Muscle layer of duodenum (tissue), 2 donors: ENCODE data around the gene CLEC19A.

Experiments used
- H3K27ac ChIP-seq: one replicate; pipeline ENCODE4 v1.7.0; 2013; ENCODE audit warnings: mild to moderate bottlenecking, low read length
- H3K27me3 ChIP-seq: one replicate; pipeline ENCODE4 v1.7.0; 2013; ENCODE audit warnings: low read depth, mild to moderate bottlenecking, control low read depth, low read length
- H3K36me3 ChIP-seq, 2 donors: one replicate each; pipeline ENCODE4 v1.7.0; 2013; ENCODE audit warnings: low read length in 2 of 2, control low read depth in 1 of 2, mild to moderate bottlenecking in 1 of 2; ENCODE audit not compliant: insufficient read depth in 2 of 2, control insufficient read depth in 1 of 2
- H3K4me1 ChIP-seq, 2 donors: one replicate each; pipeline ENCODE4 v1.7.0; 2013; ENCODE audit warnings: low read length in 2 of 2, mild to moderate bottlenecking in 2 of 2, control low read depth in 1 of 2, moderate library complexity in 1 of 2; ENCODE audit not compliant: insufficient read depth in 2 of 2, control insufficient read depth in 1 of 2
- H3K4me3 ChIP-seq, 2 donors: one replicate each; pipeline ENCODE4 v1.7.0; 2013; ENCODE audit warnings: low read length in 2 of 2, low read depth in 1 of 2, mild to moderate bottlenecking in 1 of 2
- H3K9me3 ChIP-seq, 2 donors: one replicate each; pipeline ENCODE4 v1.7.0; 2013; ENCODE audit warnings: low read length in 2 of 2, control low read depth in 1 of 2, mild to moderate bottlenecking in 1 of 2; ENCODE audit not compliant: control insufficient read depth in 1 of 2
- donor health status: healthy.

Gene CLEC19A

DNA sequence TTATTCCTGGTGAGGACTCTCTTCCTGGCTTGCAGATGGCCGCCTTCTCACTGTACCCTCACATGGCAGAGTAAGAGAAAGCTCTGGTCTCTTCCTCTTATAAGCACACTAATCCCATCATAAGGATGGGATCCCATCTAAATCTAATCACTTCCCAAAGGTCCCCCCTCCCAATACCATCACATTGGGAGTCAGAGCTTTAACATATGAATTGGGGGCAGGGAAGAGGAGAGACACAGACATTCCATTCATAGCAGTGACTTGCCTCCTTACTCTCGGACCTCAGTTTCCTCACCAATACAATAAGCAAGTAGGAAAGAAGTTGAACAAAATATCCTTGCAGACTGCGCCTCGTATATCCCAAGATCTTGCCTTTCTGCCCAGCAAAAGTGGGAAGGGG is 1.7 kb downstream of the CLEC19A start:
- H3K27ac ChIP-seq, result no peak overlapping the region
- no peaks in the 10 kb centered on the region for H3K27me3 ChIP-seq
- no peaks in the 10 kb centered on the region for H3K36me3 ChIP-seq
- H3K9me3 ChIP-seq, result no peaks in the 10 kb centered on the region
- no peaks in the 10 kb centered on the region for H3K4me1 ChIP-seq
- H3K4me3 ChIP-seq, result no peak overlapping the region

DNA sequence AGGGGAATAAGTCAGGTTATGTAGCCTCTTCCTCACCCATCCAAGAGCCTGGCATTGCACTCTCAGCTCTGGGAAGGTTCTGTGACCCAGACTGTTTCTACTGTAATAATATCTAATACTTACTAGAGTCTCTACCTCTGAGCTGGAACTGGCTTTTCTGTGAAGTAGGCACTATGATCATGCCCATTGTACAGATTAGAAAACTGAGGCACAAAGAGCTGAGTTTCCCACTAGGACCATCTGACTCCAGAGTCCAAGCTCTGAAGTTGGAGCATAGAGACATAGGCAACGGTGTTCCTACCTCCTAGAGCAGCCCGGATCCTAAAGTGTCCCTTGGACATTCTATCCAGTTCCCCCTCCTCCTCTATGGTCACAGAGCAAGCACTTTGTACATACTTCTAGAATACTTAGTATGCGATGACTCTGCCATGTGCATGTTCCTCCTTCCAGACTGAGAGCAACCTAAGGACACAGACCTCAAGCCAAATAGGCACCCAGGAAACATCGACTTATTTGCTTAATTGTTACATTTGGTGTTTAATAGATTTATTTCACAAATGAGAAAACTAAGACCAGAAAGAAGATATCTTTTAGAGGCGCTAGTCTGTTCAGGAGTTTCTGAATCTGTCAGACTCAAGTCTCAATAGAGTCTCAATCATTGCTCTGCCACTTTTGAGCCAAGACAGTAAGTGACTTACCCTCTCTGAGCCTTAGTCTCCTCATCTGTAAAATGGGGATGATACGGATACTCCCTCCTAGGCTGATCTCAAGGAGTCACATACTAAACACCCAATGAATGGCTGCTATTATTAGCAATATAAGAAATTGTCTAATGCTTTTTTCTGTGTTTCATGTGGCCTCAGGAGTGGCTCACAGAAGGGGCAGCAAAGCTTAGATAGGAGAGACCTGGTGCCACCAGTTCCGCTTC is 3.6 kb downstream of the CLEC19A start:
- Histone ChIP-seq H3K27ac (no peak overlapping the region), H3K4me1 (no peaks in the 10 kb centered on the region), H3K9me3 (no peaks in the 10 kb centered on the region), H3K36me3 (no peaks in the 10 kb centered on the region), H3K27me3 (no peaks in the 10 kb centered on the region), H3K4me3 (no peak overlapping the region)

- Histone ChIP-seq H3K9me3 (no peaks in the 10 kb centered on the region), H3K27me3 (no peaks in the 10 kb centered on the region), H3K36me3 (no peaks in the 10 kb centered on the region), H3K4me1 (no peaks in the 10 kb centered on the region), H3K27ac (no peak overlapping the region), H3K4me3 (no peak overlapping the region)
These were observed 4.4 kb downstream of the CLEC19A start for GRCh38 chr16:19289811-19290485.

DNA sequence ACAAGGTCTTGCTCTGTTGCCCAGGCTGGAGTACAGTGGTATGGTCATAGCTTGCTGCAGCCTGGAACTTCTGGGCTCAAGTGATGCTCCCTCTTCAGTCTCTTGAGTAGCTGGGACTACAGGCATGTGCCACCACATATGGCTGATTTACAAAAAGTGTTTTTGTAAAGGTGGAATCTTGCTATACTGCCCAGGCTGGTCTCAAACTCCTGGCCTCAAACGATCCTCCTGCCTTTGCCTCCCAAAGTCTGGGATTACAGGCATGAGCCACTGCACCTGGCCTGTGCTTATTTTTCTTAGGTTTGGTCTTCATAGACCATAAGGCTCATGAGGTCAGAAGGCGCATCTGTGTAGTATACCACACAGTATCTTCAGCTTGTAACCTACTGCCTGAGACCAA is 5.3 kb downstream of the CLEC19A start:
- H3K27ac ChIP-seq, result no peak overlapping the region
- no peaks in the 10 kb centered on the region for H3K27me3 ChIP-seq
- no peaks in the 10 kb centered on the region for H3K36me3 ChIP-seq
- H3K4me3 ChIP-seq, result no peak overlapping the region
- H3K9me3 ChIP-seq, result no peaks in the 10 kb centered on the region
- H3K4me1 ChIP-seq, result no peaks in the 10 kb centered on the region

GRCh38 chr16:19291475-19291874 is 5.9 kb downstream of the CLEC19A start:
- Histone ChIP-seq H3K4me1 (no peaks in the 10 kb centered on the region), H3K27ac (no peak overlapping the region), H3K27me3 (no peaks in the 10 kb centered on the region), H3K36me3 (no peaks in the 10 kb centered on the region), H3K4me3 (no peak overlapping the region), H3K9me3 (no peaks in the 10 kb centered on the region)

DNA sequence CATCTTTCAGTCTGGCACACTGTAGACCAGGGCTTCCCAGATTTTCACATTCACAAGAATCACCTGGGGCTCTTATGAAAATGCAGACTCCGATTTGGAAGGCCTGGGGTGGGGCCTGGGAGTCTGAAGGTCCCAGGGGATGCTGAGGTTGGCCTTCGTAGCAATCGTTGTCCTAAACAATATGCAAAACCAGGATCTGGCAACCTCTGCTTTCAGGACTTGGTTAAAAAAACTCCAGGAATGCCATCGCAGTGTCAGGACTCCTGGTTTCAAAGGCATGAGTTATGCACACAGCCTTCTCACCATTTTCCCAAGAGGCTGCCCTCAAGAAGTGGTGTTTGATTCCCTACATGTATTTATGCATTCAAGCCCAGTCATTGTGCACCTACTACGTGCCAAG is 6.7 kb downstream of the CLEC19A start:
- Histone ChIP-seq H3K27me3 (no peaks in the 10 kb centered on the region), H3K4me1 (no peaks in the 10 kb centered on the region), H3K4me3 (no peak overlapping the region), H3K36me3 (no peaks in the 10 kb centered on the region), H3K27ac (no peak overlapping the region), H3K9me3 (no peaks in the 10 kb centered on the region)

DNA sequence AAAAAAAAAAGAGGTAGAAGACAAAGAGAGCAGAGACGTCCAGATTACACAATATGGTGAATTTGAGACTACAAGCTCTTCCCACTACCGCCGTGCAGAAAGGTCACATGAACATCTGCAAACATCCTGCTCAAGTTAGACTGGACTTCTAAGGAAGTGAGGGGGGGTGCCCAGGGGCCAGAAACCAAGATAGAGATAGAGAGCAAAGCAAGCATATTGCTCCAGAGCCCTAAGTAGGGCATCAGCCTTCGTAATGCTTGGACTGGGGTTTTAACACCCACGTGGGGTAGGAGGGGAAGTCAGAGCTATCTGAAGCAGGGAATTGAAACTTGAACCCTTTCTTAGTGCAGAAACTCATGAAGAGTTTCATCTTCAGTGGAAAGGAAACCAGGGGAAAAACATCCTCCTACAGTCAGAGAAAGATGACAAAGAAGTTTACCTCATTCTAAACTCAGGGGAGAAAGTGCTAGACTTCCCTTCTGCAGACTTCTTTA is 8.7 kb downstream of the CLEC19A start:
- Histone ChIP-seq H3K27ac (no peak overlapping the region), H3K9me3 (no peaks in the 10 kb centered on the region), H3K4me1 (no peaks in the 10 kb centered on the region), H3K36me3 (no peaks in the 10 kb centered on the region), H3K4me3 (no peak overlapping the region), H3K27me3 (no peaks in the 10 kb centered on the region)

GRCh38 chr16:19295393-19295792 is 9.9 kb downstream of the CLEC19A start:
- H3K27me3 ChIP-seq, result no peaks in the 10 kb centered on the region
- no peaks in the 10 kb centered on the region for H3K9me3 ChIP-seq
- no peaks in the 10 kb centered on the region for H3K36me3 ChIP-seq
- no peak overlapping the region for H3K27ac ChIP-seq
- H3K4me3 ChIP-seq, result no peak overlapping the region
- H3K4me1 ChIP-seq, result no peaks in the 10 kb centered on the region

GRCh38 chr16:19297454-19297853 is 11.9 kb downstream of the CLEC19A start:
- Histone ChIP-seq H3K27ac (no peak overlapping the region), H3K9me3 (no peaks in the 10 kb centered on the region), H3K36me3 (no peaks in the 10 kb centered on the region), H3K4me1 (no peaks in the 10 kb centered on the region), H3K27me3 (no peaks in the 10 kb centered on the region), H3K4me3 (no peak overlapping the region)

DNA sequence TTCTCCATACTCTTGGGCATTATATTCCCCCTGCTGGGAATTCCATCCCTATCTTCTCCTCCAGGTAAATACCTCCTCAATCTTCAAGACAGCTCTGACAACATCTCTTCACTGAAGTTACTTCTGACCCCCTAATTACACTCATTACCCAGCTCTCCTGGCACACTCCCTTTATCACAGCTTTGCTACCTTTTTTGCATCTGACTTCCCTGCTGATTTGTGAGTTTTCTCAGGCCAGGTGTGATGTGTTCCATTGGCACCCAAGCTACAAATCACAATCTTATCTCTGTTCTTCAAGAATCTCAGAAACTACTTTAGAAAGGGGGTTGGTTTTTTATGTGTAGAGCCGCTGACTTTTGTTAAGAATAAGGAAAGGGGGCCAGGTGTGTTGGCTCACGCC is 14.0 kb downstream of the CLEC19A start:
- H3K4me1 ChIP-seq, result no peaks in the 10 kb centered on the region
- no peaks in the 10 kb centered on the region for H3K36me3 ChIP-seq
- H3K9me3 ChIP-seq, result no peaks in the 10 kb centered on the region
- no peak overlapping the region for H3K4me3 ChIP-seq
- no peaks in the 10 kb centered on the region for H3K27me3 ChIP-seq
- no peak overlapping the region for H3K27ac ChIP-seq

- Histone ChIP-seq H3K9me3 (no peaks in the 10 kb centered on the region), H3K27ac (no peak overlapping the region), H3K36me3 (no peaks in the 10 kb centered on the region), H3K4me1 (no peaks in the 10 kb centered on the region), H3K27me3 (no peaks in the 10 kb centered on the region), H3K4me3 (no peak overlapping the region)
These were observed 16.4 kb downstream of the CLEC19A start for GRCh38 chr16:19301931-19302330.
